H1 (cell line): ENCODE data around the gene LDLRAD3. TPM values are rescaled to one million over a fixed set of nuclear protein-coding genes. Genes with fewer than 3 reads are reported as not detected.

Source experiments
- CTCF ChIA-PET: fragments of 300-600 bp; sonication (Branson Sonifier 250); formaldehyde crosslinking; loops from one replicate; lab custom pipeline; 2021; ENCODE audit not compliant: partially characterized antibody; lab: Charles Lee
- POLR2A ChIA-PET: fragments of 300-600 bp; sonication (Branson Sonifier 250); formaldehyde crosslinking; loops from one replicate; lab custom pipeline; 2021; ENCODE audit warnings: inconsistent platforms; ENCODE audit not compliant: partially characterized antibody; lab: Charles Lee
- DNase-seq, 2 experiments: peaks; one replicate each; pipeline versions ENCODE4 v3.0.0 to v3.0.0-alpha.2; 2010 to 2022; ENCODE audit warnings: low spot score in 2 of 2, low read depth in 1 of 2, mixed read lengths in 1 of 2
- FAIRE-seq: peaks from 2 replicates; lab custom pipeline; 2011; peaks lifted over from hg19 to GRCh38; lab: Jason Lieb, UNC
- H2AFZ ChIP-seq: 2 replicates; pipeline ENCODE4 v1.8.1; 2012; ENCODE audit warnings: low read length, inconsistent platforms
- H2AK5ac ChIP-seq: 2 replicates; pipeline ENCODE4 v1.6.1; 2013; ENCODE audit warnings: low read depth, low read length
- H2BK120ac ChIP-seq: replicated peaks from 2 replicates; pipeline ENCODE3; 2013; ENCODE audit warnings: low read depth, low read length, inconsistent platforms
- H2BK12ac ChIP-seq: 2 replicates; pipeline ENCODE4 v1.6.1; 2013; ENCODE audit warnings: low read depth, low read length
- H2BK15ac ChIP-seq: 2 replicates; pipeline ENCODE4 v1.6.1; 2013; ENCODE audit warnings: low read length
- H2BK20ac ChIP-seq: 2 replicates; pipeline ENCODE4 v1.6.1; 2013; ENCODE audit warnings: low read length
- H2BK5ac ChIP-seq: 2 replicates; pipeline ENCODE4 v1.6.1; 2013; ENCODE audit warnings: low read depth, low read length
- H3K14ac ChIP-seq: 2 replicates; pipeline ENCODE4 v1.6.1; 2013; ENCODE audit warnings: inconsistent platforms; ENCODE audit not compliant: insufficient read length
- H3K18ac ChIP-seq: 2 replicates; pipeline ENCODE4 v1.6.1; 2013; ENCODE audit warnings: low read length; ENCODE audit errors: extremely low read depth
- H3K23ac ChIP-seq: 2 replicates; pipeline ENCODE4 v1.6.1; 2013; ENCODE audit warnings: inconsistent platforms; ENCODE audit not compliant: insufficient read length
- H3K23me2 ChIP-seq: 2 replicates; pipeline ENCODE4 v1.6.1; 2013; ENCODE audit warnings: low read depth, low read length
- H3K27ac ChIP-seq: 2 replicates; pipeline ENCODE4 v1.6.1; 2011; ENCODE audit warnings: low read depth, low read length, inconsistent platforms
- H3K27me3 ChIP-seq, 4 experiments: replicated peaks in 1 of 4; 1 replicate in 1 of 4; 2 replicates in 3 of 4; pipeline versions ENCODE4 v1.6.1 to v1.8.1; 2011 to 2013; ENCODE audit warnings: low read length in 3 of 4, mild to moderate bottlenecking in 3 of 4, inconsistent platforms in 2 of 4, mixed read lengths in 2 of 4, moderate library complexity in 1 of 4; ENCODE audit not compliant: control insufficient read depth in 3 of 4, insufficient read depth in 3 of 4; ENCODE audit errors: extremely low read depth in 1 of 4
- H3K36me3 ChIP-seq, 4 experiments: 2 replicates each; pipeline versions ENCODE4 v1.6.1 to v1.8.1; 2011 to 2013; ENCODE audit warnings: mild to moderate bottlenecking in 4 of 4, low read length in 3 of 4, moderate library complexity in 2 of 4, control low read depth in 1 of 4, inconsistent platforms in 1 of 4; ENCODE audit not compliant: insufficient read depth in 4 of 4, control insufficient read depth in 2 of 4
- H3K4ac ChIP-seq: replicated peaks from 2 replicates; pipeline ENCODE3; 2013; ENCODE audit warnings: low read length, low read depth, mixed read lengths, inconsistent platforms; ENCODE audit not compliant: insufficient read length
- H3K4me1 ChIP-seq, 4 experiments: replicated peaks in 1 of 4; 1 replicate in 1 of 4; 2 replicates in 3 of 4; pipeline versions ENCODE4 v1.6.1 to v1.8.1; 2011 to 2013; ENCODE audit warnings: low read length in 3 of 4, inconsistent platforms in 2 of 4, mixed read lengths in 1 of 4; ENCODE audit not compliant: insufficient read depth in 4 of 4, control insufficient read depth in 3 of 4
- H3K4me2 ChIP-seq, 2 experiments: 2 replicates each; pipeline versions ENCODE4 v1.6.1 to v1.8.1; 2011 to 2013; ENCODE audit warnings: low read depth in 2 of 2, low read length in 2 of 2, control low read depth in 1 of 2, inconsistent platforms in 1 of 2, mild to moderate bottlenecking in 1 of 2; ENCODE audit not compliant: insufficient read depth in 1 of 2
- H3K4me3 ChIP-seq, 4 experiments: fragments of 200-600, 300-600 bp in 1 of 4; sonication (generic), shearing (Covaris generic), sonication (Bioruptor Twin) in 1 of 4; 2 replicates each; pipeline versions ENCODE4 v1.5.1 to v1.8.1; 2011 to 2016; ENCODE audit warnings: low read length in 4 of 4, low read depth in 3 of 4, control low read depth in 2 of 4, inconsistent platforms in 2 of 4, mild to moderate bottlenecking in 2 of 4, mixed read lengths in 1 of 4, moderate library complexity in 1 of 4; ENCODE audit not compliant: insufficient read depth in 2 of 4; ENCODE audit errors: extremely low read depth in 1 of 4
- H3K56ac ChIP-seq: replicated peaks from 2 replicates; pipeline ENCODE3; 2013; ENCODE audit warnings: low read depth, mild to moderate bottlenecking, mixed read lengths, low read length, inconsistent platforms; ENCODE audit not compliant: insufficient read length
- H3K79me1 ChIP-seq: 2 replicates; pipeline ENCODE4 v1.6.1; 2013; ENCODE audit warnings: low read depth, low read length, control low read depth
- H3K79me2 ChIP-seq, 2 experiments: 2 replicates each; pipeline versions ENCODE4 v1.6.1 to v1.8.1; 2012 to 2013; ENCODE audit warnings: low read length in 2 of 2, mild to moderate bottlenecking in 2 of 2, inconsistent platforms in 1 of 2; ENCODE audit not compliant: insufficient read depth in 2 of 2, control insufficient read depth in 1 of 2
- H3K9ac ChIP-seq, 4 experiments: replicated peaks in 1 of 4; 1 replicate in 1 of 4; 2 replicates in 3 of 4; pipeline versions ENCODE4 v1.6.1 to v1.8.1; 2011 to 2013; ENCODE audit warnings: low read depth in 3 of 4, low read length in 3 of 4, control low read depth in 2 of 4, mild to moderate bottlenecking in 2 of 4, moderate library complexity in 2 of 4, inconsistent platforms in 1 of 4; ENCODE audit errors: extremely low read depth in 1 of 4
- H3K9me3 ChIP-seq, 2 experiments: 2 replicates each; pipeline versions ENCODE4 v1.6.1 to v1.8.1; 2012 to 2013; ENCODE audit warnings: mild to moderate bottlenecking in 2 of 2, moderate library complexity in 2 of 2, control low read depth in 1 of 2, inconsistent platforms in 1 of 2, low read depth in 1 of 2, low read length in 1 of 2, mixed read lengths in 1 of 2; ENCODE audit not compliant: insufficient read depth in 2 of 2
- H4K20me1 ChIP-seq, 2 experiments: replicated peaks in 1 of 2; 2 replicates each; pipeline versions ENCODE3 to v1.8.1; 2011 to 2013; ENCODE audit warnings: inconsistent platforms in 2 of 2, low read length in 2 of 2, mild to moderate bottlenecking in 1 of 2; ENCODE audit not compliant: insufficient read depth in 2 of 2, control insufficient read depth in 1 of 2
- H4K5ac ChIP-seq: 2 replicates; pipeline ENCODE4 v1.6.1; 2013; ENCODE audit warnings: low read length, low read depth, mixed read lengths, inconsistent platforms; ENCODE audit not compliant: insufficient read length
- H4K8ac ChIP-seq: 2 replicates; pipeline ENCODE4 v1.8.0; 2013; ENCODE audit warnings: mild to moderate bottlenecking, moderate library complexity, low read length, inconsistent platforms; ENCODE audit not compliant: insufficient read depth; ENCODE audit errors: extremely low read depth
- H4K91ac ChIP-seq: replicated peaks from 2 replicates; pipeline ENCODE3; 2013; ENCODE audit warnings: low read length, mixed read lengths, inconsistent platforms; ENCODE audit not compliant: insufficient read length
- BRCA1 ChIP-seq: IDR thresholded peaks from 2 replicates; pipeline ENCODE4 v1.6.1; 2012; ENCODE audit warnings: low read depth, low read length, improper control_type of control experiment
- CEBPB ChIP-seq: IDR thresholded peaks from 2 replicates; pipeline ENCODE4 v1.6.1; 2012; ENCODE audit warnings: low read depth, low read length
- EGR1 ChIP-seq: IDR thresholded peaks from 2 replicates; pipeline ENCODE4 v1.6.1; 2011; ENCODE audit warnings: low read depth, low read length, borderline replicate concordance
- HDAC6 ChIP-seq: IDR thresholded peaks from one replicate; pipeline ENCODE4 v1.7.1; 2012; ENCODE audit warnings: low read depth, mild to moderate bottlenecking, inconsistent platforms, low read length, moderate library complexity
- MAFK ChIP-seq: IDR thresholded peaks from 2 replicates; pipeline ENCODE4 v1.6.1; 2012; ENCODE audit warnings: low read depth, mild to moderate bottlenecking, improper control_type of control experiment, low read length
- POLR2AphosphoS5 ChIP-seq: IDR thresholded peaks from 2 replicates; pipeline ENCODE4 v1.6.1; 2011; ENCODE audit warnings: low read depth, low read length
- SAP30 ChIP-seq: fragments of 300-600 bp; sonication (generic); IDR thresholded peaks from 2 replicates; pipeline ENCODE4 v1.7.1; 2012; ENCODE audit warnings: low read length, moderate library complexity, mild to moderate bottlenecking, inconsistent platforms; ENCODE audit not compliant: insufficient read depth, insufficient replicate concordance
- SIRT6 ChIP-seq: IDR thresholded peaks from one replicate; pipeline ENCODE4 v1.7.1; 2012; ENCODE audit warnings: low read length, inconsistent platforms
- WGBS, 2 experiments: shearing (Covaris generic) in 1 of 2; methylation state at CpG; one replicate each; pipeline versions ENCODE4 v1.1.6 to v1.1.7; 2013 to 2015; ENCODE audit warnings: low lambda C conversion rate in 2 of 2, mixed read lengths in 2 of 2, inconsistent platforms in 1 of 2, low coverage in 1 of 2, missing lambda C conversion rate in 1 of 2; ENCODE audit not compliant: insufficient replicate concordance in 2 of 2, insufficient coverage in 1 of 2, insufficient read length in 1 of 2; ENCODE audit errors: extremely low coverage in 1 of 2, missing lambda C conversion rate in 1 of 2; 5-methylcytosine and 5-hydroxymethylcytosine counted together
- polyA plus RNA-seq, 7 experiments: library from polyadenylated mRNA; depleted of rRNA in 3 of 7; stranded (reverse) in 5 of 7; unstranded in 2 of 7; fragments of >200 nt in 5 of 7; fragments of 200-250 nt in 2 of 7; gene quantifications; 1 replicate in 5 of 7; 2 replicates in 1 of 7; 4 replicates in 1 of 7; pipeline versions ENCODE4 v1.2.1 to v1.2.3, GENCODE V29; 2011 to 2013; ENCODE audit warnings: missing spikeins in 2 of 7, mixed read lengths in 2 of 7
- total RNA-seq: library from RNA; stranded (reverse); fragmentation: NEBNext Ultra II Directional; extraction: Animal tissue kit (Norgen Biotek cat#: 25700); gene quantifications from 2 replicates; pipeline ENCODE4 v1.2.1, GENCODE V29; 2021

The LDLRAD3 gene
- total and polyA plus RNA-seq, 2 of the 8 experiments (the other 6 are each of a cell fraction or from before 2014, with no cell fraction given), result 18.6 to 22.8 TPM

DNA sequence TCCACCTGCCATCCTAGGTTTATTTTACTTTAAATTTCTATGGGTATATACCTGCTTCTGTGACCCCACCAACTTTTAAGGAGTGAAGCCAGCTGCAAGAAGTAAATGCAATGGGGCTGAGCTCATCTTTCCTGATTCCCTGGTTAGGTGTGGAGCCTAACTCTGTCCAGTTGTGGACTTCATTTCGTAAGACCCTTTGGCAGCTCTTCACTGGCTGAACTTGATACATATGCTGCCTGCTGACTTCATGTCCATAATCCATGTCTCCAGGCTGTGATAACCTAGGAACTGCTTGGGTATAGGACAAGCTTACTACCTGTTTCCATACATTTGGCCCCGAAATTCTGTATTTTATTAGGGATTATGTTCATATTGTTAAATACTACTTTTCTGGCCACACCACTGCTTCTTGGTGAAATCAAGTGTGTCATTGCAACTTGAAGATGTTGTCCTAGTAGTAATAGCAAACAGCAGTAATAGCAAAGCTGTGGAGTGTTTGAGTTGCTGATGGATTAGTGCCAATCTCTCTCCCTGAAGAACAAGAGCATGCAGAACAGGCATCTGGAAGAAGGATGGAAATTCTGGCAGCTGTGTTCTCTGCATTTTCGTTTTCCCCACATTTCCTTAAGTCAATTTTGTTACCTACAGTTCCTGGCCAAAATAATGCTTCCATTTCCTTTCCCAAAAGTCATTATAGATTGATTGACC is 31.2 kb downstream of the LDLRAD3 start:
- H2AK5ac ChIP-seq, result no peak overlapping the region
- H4K20me1 ChIP-seq, result peaks cover 0 to 6% of the 10 kb centered on the region in 2 experiments
- H3K27me3 ChIP-seq, result no peaks in the 10 kb centered on the region
- no peak overlapping the region; a peak in 1 of 7 replicates for H3K9ac ChIP-seq
- H3K4me2 ChIP-seq, result no peak overlapping the region
- FAIRE-seq, result no peak
- H3K27ac ChIP-seq, result no peak overlapping the region
- no peak overlapping the region for H3K4me3 ChIP-seq
- H2BK12ac ChIP-seq, result no peak overlapping the region
- peaks cover 7 to 11% of the 10 kb centered on the region in 2 experiments; a peak in 3 of 4 replicates for H3K9me3 ChIP-seq
- no peak overlapping the region for H3K23ac ChIP-seq
- no peak overlapping the region for H2BK5ac ChIP-seq
- peaks cover 0 to 5% (median 0%) of the 10 kb centered on the region in 4 experiments; a peak in 1 of 8 replicates for H3K36me3 ChIP-seq
- H4K91ac ChIP-seq, result no peak overlapping the region
- no peak overlapping the region for H3K14ac ChIP-seq
- H3K79me1 ChIP-seq, result peaks cover 9% of the 10 kb centered on the region
- no peaks in the 10 kb centered on the region for H3K23me2 ChIP-seq
- no peak overlapping the region for H2BK20ac ChIP-seq
- H2AFZ ChIP-seq, result no peak overlapping the region
- H3K4ac ChIP-seq, result no peak overlapping the region
- H2BK120ac ChIP-seq, result no peak overlapping the region
- H4K5ac ChIP-seq, result no peak overlapping the region
- TF ChIP-seq SAP30, result no peak
- no peak for TF ChIP-seq BRCA1
- TF ChIP-seq SIRT6, result no peak
- TF ChIP-seq CEBPB, result no peak
- no peak for TF ChIP-seq EGR1
- no peak for TF ChIP-seq HDAC6
- TF ChIP-seq MAFK, result no peak
- no peak for TF ChIP-seq POLR2AphosphoS5
- no peak overlapping the region for H3K56ac ChIP-seq
- peaks cover 6 to 21% (median 11%) of the 10 kb centered on the region in 4 experiments for H3K4me1 ChIP-seq
- WGBS, 2 experiments, result 92% methylated on average over 3 of the region's 3 CpGs; no CpG with 5 or more reads in 1 of the 2 experiments
- CTCF ChIA-PET, result interaction anchor here (0.9 to 3.0 kb wide), 3 partner anchors 12 to 153 kb away, joined by 3 to 10 read pairs (median 3); no protein-coding TSS in a partner anchor
- H4K8ac ChIP-seq, result no peak overlapping the region
- no peak for DNase-seq
- H2BK15ac ChIP-seq, result no peak overlapping the region
- H3K79me2 ChIP-seq, result peaks cover 13 to 86% of the 10 kb centered on the region in 2 experiments
- H3K18ac ChIP-seq, result no peak overlapping the region
- POLR2A ChIA-PET, result interaction anchor here (1.0 kb wide), 1 partner anchor 30 kb away, joined by 3 read pairs; no protein-coding TSS in a partner anchor
